ENCODE measurements around the gene NPAT.

The NPAT gene

DNA sequence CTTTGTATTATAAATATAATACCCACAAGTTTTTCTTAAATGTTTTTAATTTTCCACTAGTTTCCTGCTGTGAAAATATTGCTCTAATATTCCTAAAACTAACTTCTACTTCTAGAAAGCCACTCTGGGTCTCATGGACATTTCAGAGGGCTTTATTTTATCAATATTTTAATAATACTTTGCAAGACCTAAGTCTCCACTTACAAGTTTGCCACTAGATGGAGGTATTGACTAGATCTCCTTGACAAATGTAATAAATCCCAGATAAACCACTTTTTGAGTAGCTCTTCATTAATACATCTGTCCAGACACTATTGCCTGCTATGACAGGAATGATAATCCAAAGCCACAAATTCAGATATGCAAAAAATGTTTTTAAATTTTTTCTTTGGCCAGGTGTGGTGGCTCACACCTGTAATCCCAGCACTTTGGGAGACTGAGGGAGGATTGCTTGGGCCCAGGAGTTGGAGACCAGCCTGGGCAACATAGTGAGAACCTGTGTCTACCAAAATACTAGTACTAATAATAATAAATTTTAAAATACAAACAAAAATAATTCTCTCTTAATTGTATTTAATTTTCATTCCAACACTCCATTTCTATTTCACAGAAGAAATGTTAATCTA lies 104.6 kb downstream of the NPAT start:
- no peak overlapping the region for H2AFZ ChIP-seq (ENCODE audit: low read depth, low read length)

DNA sequence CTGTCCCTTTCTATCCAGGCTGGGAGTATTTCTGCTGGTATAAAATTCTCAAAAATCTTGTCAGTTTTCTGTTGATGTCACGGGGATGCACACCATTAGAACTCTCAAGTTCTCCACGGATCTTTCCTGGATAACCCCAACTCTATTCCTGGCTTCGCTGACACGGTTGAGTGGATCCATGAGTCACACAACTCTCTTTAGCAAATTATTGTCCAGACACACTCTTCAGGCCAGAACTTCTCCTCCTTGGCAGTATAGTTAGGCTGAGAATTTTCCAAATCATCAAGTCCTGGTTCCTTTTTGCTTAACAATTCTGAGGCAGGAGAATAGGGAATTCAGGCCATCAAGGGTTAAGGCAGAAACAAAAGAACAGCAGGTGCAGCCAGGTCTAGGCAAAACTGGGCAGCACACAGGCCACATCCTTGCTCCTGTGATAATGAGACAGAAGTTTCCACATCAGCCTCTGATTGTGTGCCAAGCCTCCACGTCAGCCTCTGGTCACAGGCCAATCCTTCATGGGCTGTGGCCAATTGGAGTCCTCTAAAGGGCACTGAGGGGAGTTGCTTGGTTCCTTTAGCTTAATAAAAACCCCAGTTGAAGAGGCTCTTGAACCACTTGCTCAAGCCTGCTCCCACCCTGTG lies 106.8 kb downstream of the NPAT start:
- no peaks in the 10 kb centered on the region for H3K79me2 ChIP-seq (ENCODE audit: insufficient read depth, low read length)
- H3K9me3 ChIP-seq (ENCODE audit: insufficient read depth, low read length, severe bottlenecking): no peaks in the 10 kb centered on the region
- no peak overlapping the region for H3K4me2 ChIP-seq (ENCODE audit: insufficient read depth, low read length)
- no peak overlapping the region for H3K9ac ChIP-seq (ENCODE audit: low read depth, low read length)
- no peak overlapping the region for H3K4me3 ChIP-seq (ENCODE audit: low read depth in 1 of 2, low read length in 2 of 2)
- no peak overlapping the region for H2AFZ ChIP-seq (ENCODE audit: low read depth, low read length)
- ATAC-seq (ENCODE audit: insufficient read depth, low read depth) (no peak), DNase-seq (no peak)
- H4K20me1 ChIP-seq (ENCODE audit: insufficient read depth, low read length): no peaks in the 10 kb centered on the region; the same call in 1 of the 2 replicates
- H3K4me1 ChIP-seq (ENCODE audit: insufficient read depth, low read length): peaks cover 1% of the 10 kb centered on the region; the same call in 1 of the 2 replicates
- no peaks in the 10 kb centered on the region for H3K27me3 ChIP-seq (ENCODE audit: insufficient read depth, low read length, poor library complexity)
- no peaks in the 10 kb centered on the region for H3K36me3 ChIP-seq (ENCODE audit: insufficient read depth, low read length)
- H3K27ac ChIP-seq (ENCODE audit: low read length): no peak overlapping the region
- TF ChIP-seq, protein P1, sequence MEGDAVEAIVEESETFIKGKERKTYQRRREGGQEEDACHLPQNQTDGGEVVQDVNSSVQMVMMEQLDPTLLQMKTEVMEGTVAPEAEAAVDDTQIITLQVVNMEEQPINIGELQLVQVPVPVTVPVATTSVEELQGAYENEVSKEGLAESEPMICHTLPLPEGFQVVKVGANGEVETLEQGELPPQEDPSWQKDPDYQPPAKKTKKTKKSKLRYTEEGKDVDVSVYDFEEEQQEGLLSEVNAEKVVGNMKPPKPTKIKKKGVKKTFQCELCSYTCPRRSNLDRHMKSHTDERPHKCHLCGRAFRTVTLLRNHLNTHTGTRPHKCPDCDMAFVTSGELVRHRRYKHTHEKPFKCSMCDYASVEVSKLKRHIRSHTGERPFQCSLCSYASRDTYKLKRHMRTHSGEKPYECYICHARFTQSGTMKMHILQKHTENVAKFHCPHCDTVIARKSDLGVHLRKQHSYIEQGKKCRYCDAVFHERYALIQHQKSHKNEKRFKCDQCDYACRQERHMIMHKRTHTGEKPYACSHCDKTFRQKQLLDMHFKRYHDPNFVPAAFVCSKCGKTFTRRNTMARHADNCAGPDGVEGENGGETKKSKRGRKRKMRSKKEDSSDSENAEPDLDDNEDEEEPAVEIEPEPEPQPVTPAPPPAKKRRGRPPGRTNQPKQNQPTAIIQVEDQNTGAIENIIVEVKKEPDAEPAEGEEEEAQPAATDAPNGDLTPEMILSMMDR (IDR thresholded peaks at IDR 0.05; ENCODE audit: borderline replicate concordance, extremely low read depth, low read length, poor library complexity, severe bottlenecking): no peak
- no peak for TF ChIP-seq EZH2 (IDR thresholded peaks at IDR 0.05; ENCODE audit: borderline replicate concordance, low read depth, low read length, severe bottlenecking)

More for the DNA sequence above, 104.6 kb downstream of the NPAT start:
- peaks cover 9% of the 10 kb centered on the region for H3K79me2 ChIP-seq (ENCODE audit: insufficient read depth, low read length)
- no peaks in the 10 kb centered on the region; the same call in 1 of the 2 replicates for H4K20me1 ChIP-seq (ENCODE audit: insufficient read depth, low read length)
- ATAC-seq (ENCODE audit: insufficient read depth, low read depth): no peak
- TF ChIP-seq, protein P1 (IDR thresholded peaks at IDR 0.05; ENCODE audit: borderline replicate concordance, extremely low read depth, low read length, poor library complexity, severe bottlenecking): peak; percentile 66
- no peak for TF ChIP-seq EZH2 (IDR thresholded peaks at IDR 0.05; ENCODE audit: borderline replicate concordance, low read depth, low read length, severe bottlenecking)
- no peak overlapping the region for H3K4me2 ChIP-seq (ENCODE audit: insufficient read depth, low read length)
- H3K4me3 ChIP-seq (ENCODE audit: low read depth in 1 of 2, low read length in 2 of 2): no peak overlapping the region
- no peak overlapping the region for H3K27ac ChIP-seq (ENCODE audit: low read length)
- no peak overlapping the region for H3K9ac ChIP-seq (ENCODE audit: low read depth, low read length)
- H3K4me1 ChIP-seq (ENCODE audit: insufficient read depth, low read length): peaks cover 17% of the 10 kb centered on the region
- DNase-seq: no peak
- H3K27me3 ChIP-seq (ENCODE audit: insufficient read depth, low read length, poor library complexity): no peaks in the 10 kb centered on the region
- H3K36me3 ChIP-seq (ENCODE audit: insufficient read depth, low read length): no peaks in the 10 kb centered on the region
- H3K9me3 ChIP-seq (ENCODE audit: insufficient read depth, low read length, severe bottlenecking): no peaks in the 10 kb centered on the region

DNA sequence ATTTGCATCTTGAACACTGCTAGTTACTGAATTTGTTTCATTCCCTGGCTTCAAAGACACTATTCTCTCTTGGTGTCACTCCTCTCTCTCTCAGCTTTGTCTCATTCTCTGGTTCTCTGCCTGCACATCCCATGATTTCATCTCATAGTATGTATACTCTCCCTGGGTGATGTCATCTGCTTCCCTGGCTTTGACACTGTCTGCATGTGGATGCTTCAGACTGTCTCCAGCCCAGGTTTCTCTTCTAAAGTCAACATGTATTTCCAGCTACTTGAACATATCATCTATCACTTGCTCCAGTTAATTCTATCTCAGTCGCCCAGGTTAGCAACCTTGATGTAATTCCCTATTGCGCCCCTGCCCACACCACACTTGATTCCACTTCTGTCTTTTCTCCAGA lies 110.4 kb downstream of the NPAT start:
- DNase-seq: no peak
- TF ChIP-seq, protein P1 (IDR thresholded peaks at IDR 0.05; ENCODE audit: borderline replicate concordance, extremely low read depth, low read length, poor library complexity, severe bottlenecking): no peak
- no peak for TF ChIP-seq EZH2 (IDR thresholded peaks at IDR 0.05; ENCODE audit: borderline replicate concordance, low read depth, low read length, severe bottlenecking)
- Histone ChIP-seq H3K9ac (ENCODE audit: low read depth, low read length) (no peak overlapping the region), H3K79me2 (ENCODE audit: insufficient read depth, low read length) (no peaks in the 10 kb centered on the region), H3K4me3 (ENCODE audit: low read depth in 1 of 2, low read length in 2 of 2) (no peak overlapping the region), H2AFZ (ENCODE audit: low read depth, low read length) (no peak overlapping the region), H3K4me2 (ENCODE audit: insufficient read depth, low read length) (no peak overlapping the region), H3K4me1 (ENCODE audit: insufficient read depth, low read length) (no peaks in the 10 kb centered on the region), H3K27me3 (ENCODE audit: insufficient read depth, low read length, poor library complexity) (no peaks in the 10 kb centered on the region), H3K9me3 (ENCODE audit: insufficient read depth, low read length, severe bottlenecking) (no peaks in the 10 kb centered on the region), H3K27ac (ENCODE audit: low read length) (no peak overlapping the region), H4K20me1 (ENCODE audit: insufficient read depth, low read length) (no peaks in the 10 kb centered on the region; the same call in 1 of the 2 replicates), H3K36me3 (ENCODE audit: insufficient read depth, low read length) (no peaks in the 10 kb centered on the region)
- no peak for ATAC-seq (ENCODE audit: insufficient read depth, low read depth)
